Measurements from ENCODE around the gene DOHH. TPM values are rescaled to one million over a fixed set of nuclear protein-coding genes. Genes with fewer than 3 reads are reported as not detected.

The DOHH gene
- total RNA-seq, 1 experiment from 2014 or later: 53.9 TPM

DNA sequence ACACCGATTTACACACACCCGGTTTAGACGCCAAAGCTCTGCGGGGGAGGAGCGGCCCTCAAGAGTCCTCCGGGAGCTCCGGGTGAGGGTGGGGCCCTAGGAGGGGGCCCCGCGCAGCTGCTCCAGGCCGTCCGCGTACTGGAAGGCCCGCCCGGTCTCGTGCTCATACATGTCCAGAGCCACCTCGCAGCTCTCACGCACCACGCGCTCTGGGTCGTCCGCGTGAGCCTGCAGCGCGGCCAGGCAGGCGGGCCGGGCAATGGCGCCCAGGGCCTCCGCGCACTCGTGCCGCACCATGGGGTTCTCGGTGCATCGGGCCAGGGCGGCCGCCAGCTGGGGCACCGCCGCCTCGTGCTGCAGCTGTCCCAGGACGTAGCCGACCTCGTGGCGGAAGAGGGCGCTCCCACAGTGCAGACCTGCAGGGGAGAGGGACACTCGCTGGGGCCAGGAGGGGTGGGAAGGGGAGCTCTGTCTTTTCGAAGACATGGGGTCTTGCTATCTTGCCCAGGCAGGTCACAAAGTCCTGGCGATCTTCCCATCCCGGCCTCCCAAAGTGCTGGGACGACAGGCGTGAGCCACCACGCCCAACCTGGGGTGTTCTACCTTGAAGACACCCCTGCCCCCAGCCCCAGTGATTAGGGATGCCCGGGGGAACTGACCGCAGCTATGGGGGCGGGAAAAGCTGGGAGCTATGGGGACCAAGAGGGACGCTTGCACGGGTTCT is 8.9 kb downstream of the DOHH start:
- DNase-seq (ENCODE audit: low spot score): no peak
- in situ Hi-C loops (cut with HindIII; ENCODE audit: low sequenced_read_pairs): no loop called here

DNA sequence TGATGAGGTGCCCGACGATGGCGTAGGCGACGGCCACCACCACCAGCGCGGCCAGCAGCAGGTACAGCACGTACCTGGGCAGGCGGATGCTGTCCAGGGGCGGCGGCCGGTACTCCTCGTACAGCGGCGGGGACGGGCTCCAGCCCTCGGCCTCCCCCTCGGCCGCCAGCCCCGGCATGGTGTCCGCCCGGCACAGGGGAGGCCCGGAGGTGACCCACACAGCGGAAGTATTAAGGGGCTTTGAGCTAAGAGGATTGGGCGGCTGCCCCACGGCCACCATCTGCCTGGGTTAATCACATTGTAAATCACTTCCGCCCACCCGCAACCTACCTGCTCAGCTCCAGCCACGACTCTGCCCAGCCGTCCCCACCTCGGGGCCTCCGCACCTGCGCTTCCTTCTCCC is 17.2 kb downstream of the DOHH start, which contains the start of gene SMIM44:
Gene SMIM44 (minus strand): TSS at position 216 of the 403 bp plus-strand sequence. CDS start 38 bp downstream, at position 178.
- DNase-seq (ENCODE audit: low spot score): no peak
- in situ Hi-C loops (cut with HindIII; ENCODE audit: low sequenced_read_pairs): no loop called here

DNA sequence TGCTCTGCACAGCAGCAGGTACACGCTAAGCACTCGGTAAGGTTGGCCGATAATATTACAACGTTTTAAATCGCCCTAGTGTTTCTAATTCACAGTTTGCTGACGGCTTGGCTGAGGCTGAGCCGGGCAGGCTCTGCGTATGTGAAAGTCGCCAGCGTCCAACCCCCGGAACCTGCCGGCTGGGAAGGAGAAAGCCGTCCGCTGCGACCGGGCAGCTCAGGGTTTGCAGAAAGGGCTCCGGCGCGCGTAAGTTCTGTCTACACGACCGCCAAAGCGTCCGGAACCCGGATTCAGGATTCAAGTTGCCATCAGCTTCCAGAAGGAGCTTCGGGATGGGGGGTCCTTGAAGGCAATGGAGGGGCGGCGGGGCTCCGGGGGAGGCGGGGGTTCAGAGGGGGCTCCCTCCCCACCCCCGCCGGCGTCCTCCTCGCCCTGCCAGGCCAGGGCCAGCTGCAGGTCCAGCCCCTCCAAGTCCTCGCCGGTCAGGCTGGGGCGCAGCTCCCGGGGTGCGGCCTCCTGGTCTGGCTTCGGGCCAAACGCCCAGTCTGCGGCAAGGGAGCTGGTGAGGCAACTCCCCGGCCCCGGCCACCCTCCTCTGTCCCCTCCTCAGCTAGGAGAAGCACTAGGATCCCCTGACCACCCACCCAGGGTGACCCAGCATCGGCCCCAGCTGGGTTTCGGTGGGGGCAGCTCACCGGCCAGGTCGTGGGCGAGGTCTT is 17.8 kb downstream of the DOHH start:
- no peak for DNase-seq (ENCODE audit: low spot score)
- in situ Hi-C loops (cut with HindIII; ENCODE audit: low sequenced_read_pairs): no loop called here

DNA sequence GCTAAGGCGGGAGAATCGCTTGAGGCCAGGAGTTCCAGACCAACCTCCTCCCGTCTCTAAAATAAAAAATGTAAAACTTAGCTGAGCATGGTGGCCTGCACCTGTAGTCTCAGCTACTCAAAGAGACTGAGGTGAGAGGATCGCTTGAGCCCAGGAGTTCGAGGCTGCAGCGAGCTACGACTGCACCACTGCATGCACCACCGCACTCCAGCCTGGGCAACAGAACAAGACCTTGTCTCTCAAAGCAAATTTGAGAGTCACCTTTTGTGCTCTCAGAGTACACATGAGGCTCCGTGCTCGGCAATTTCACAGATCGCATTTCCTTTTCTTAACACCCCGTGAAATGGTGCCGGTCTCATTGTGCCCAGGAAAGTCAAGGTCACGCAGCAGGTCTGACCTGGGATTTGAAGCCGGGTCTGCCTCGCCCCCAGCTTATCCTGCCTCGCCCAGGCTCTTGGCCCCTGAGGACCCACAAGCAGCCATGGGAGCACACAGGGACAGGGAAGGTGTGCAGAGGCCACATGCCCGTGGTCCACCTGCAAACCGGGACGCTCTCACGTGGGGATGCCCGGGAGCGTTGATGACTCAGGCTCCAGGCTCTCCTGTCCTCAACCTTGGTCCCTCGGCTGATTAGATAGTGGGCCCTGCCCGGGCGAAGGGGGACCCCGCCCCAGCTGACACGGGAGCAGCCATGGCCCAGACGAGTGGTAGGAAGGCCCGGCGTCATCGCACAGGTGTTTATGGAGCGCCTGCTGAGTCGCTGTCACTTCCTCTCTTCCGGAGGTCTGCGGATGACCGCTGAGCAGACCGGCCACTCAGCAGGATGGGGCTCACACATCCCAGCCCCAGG is 19.0 kb downstream of the DOHH start:
- DNase-seq (ENCODE audit: low spot score): no peak

DNA sequence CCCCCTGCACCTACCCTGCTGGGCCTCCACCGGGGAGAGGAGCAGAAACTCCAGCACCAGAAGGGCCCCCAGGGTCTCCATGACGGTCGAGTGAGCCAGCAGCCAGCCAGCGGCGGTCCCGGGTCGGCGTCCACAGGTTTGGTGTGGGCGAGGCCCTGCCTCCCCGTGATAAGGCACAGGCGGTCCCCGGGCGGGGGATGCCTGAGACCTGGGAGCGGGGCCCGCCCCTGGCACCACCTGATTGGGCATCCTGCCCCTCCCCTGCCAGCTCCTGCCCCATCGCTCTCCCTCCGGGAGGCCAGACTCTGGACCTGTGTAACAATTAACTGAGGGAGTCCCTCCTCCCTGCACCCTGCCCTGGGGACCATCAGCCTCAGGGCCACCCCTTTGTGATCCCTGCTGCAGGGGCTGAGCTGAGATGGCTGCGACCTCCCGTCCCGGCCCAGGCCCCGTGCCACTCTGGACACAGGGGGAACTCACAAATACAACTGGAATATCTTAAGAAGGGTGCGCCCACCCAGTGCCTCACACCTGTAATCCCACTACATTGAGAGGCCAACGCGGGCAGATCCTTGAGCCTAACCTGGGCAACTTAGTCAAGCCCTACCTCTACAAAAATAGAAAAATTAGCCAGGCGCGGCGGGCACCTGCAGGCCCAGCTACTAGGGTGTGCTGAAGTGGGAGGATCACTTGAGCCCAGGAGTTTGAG is 19.9 kb downstream of the DOHH start, which contains the start of gene SMIM24:
Gene SMIM24 (minus strand): TSS at position 143 of the 709 bp plus-strand sequence. CDS start 62 bp downstream, at position 81.
- no peak for DNase-seq (ENCODE audit: low spot score)

More for the DNA sequence above, 19.0 kb downstream of the DOHH start:
- in situ Hi-C loops (cut with HindIII; ENCODE audit: low sequenced_read_pairs): no loop called here

DNA sequence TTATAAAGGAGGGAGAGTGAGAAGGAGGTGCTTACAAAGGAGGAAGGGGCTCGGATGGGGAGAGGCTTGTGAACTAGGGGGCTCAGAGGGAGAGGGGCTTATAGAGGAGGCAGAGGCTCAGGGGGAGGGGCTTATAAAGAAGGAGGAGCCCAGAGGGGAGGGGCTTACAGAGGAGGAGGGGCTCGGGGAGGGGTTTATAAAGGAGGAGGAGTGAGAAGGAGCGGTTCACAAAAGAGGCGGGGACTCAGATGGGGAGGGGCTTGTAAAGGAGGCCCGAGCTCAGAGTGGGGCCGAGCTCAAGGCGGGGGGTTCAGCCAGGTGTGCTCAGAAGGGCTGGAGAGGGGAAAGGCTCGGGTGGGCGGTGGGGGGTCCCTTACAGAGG is 20.6 kb downstream of the DOHH start:
- DNase-seq (ENCODE audit: low spot score): no peak
- in situ Hi-C loops (cut with HindIII; ENCODE audit: low sequenced_read_pairs): no loop called here

More for the DNA sequence above, 19.9 kb downstream of the DOHH start, which contains the start of gene SMIM24:
- in situ Hi-C loops (cut with HindIII; ENCODE audit: low sequenced_read_pairs): no loop called here

DNA sequence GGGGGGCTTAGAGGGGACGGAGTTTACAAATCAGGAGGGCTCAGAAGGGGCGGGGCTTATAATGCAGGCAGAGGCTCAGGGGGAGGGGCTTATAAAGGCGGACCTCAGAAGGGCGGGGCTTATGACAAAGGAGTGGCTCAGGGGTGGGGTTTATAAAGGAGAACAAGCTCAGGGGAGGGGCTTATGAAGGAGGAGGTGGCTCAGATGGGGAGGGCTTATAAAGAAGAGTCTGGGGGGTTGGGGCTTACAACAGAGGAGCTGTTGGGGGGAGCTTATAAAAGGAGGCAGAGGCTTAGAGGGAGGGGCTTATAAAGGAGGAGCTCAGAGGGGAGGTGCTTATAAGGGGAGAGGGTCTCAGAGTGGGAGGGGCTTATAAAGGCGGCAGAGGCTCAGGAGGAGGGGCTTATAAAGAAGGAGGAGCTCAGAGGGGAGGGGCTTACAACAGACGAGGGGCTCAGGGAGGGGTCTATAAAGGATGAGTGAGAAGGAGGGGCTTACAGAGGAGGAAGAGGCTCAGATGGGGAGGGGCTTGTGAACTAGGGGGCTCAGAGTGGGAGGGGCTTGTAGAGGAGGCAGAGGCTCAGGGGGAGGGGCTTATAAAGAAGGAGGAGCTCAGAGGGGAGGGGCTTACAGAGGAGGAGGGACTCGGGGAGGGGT is 21.2 kb downstream of the DOHH start:
- no peak for DNase-seq (ENCODE audit: low spot score)
- in situ Hi-C loops (cut with HindIII; ENCODE audit: low sequenced_read_pairs): no loop called here

DNA sequence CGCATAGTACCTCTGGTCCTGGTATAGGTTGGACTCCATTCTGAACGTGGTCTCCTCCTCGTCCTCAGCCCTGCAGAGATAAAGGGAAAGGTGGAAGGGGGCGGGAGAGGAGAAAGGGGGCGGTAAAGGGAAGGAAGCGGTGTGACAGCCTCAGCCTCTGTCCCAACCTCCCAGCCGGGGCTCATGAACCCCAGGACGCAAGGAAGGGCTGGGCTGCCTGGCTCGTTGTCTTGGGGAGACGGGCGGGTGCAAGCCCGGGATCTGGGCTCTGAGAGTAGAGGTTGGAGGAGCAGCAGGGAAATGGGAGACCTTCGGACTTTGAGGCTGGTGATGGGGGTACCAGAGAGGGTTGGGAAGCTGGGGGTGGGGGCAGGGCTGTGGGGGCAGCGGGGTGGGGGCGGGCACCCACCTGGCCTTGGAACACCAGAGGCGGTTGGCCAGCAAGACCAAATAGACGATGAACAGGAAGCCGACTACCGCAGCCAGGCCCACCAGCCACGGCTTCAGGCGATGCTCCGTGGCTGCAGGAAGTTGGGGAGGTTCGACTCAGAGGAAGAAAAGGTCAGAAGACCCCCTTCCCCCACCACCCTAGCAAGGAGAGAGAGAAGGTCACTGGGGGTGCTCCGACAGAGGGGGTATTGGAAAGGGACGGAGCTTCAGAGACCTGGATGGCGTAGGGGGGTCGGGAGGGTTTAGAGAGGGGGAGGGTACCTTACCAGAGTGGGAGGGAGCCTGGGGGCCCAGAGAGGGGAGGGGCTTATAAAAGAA is 21.9 kb downstream of the DOHH start:
- no peak for DNase-seq (ENCODE audit: low spot score)

DNA sequence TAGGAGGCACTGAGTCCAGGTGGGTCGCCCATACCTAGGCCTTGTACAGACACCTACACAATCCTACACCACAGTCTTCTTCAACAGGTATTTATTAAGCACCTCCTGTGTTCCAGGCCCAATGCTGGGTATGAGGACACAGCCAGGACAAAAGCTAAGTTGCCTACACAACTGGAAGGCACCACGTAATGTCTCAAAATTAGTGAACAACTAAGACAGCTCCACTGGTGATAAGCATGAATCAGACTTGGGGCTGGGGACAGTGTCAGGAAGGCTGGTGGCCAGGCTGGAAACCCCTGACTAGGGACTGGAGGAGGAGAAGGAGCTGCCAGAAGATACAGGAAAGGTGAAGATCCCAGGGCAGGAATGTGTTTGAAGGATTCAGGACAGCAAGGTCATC is 22.5 kb downstream of the DOHH start:
- in situ Hi-C loops (cut with HindIII; ENCODE audit: low sequenced_read_pairs): no loop called here
- no peak for DNase-seq (ENCODE audit: low spot score)

More for the DNA sequence above, 21.9 kb downstream of the DOHH start:
- in situ Hi-C loops (cut with HindIII; ENCODE audit: low sequenced_read_pairs): no loop called here

DNA sequence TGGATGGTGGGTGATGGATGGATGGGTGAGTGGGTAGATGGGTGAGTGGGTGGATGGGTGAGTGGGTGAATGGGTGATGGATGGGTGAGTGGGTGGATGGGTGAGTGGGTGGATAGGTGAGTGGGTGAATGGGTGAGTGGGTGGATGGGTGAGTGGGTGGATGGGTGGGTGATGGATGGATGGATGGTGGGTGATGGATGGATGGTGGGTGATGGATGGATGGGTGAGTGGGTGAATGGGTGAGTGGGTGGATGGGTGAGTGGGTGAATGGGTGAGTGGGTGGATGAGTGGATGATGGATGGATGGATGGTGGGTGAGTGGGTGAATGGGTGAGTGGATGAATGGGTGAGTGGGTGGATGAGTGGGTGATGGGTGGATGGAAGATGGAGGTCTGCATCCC is 23.0 kb downstream of the DOHH start:
- DNase-seq (ENCODE audit: low spot score): no peak
- in situ Hi-C loops (cut with HindIII; ENCODE audit: low sequenced_read_pairs): no loop called here

DNA sequence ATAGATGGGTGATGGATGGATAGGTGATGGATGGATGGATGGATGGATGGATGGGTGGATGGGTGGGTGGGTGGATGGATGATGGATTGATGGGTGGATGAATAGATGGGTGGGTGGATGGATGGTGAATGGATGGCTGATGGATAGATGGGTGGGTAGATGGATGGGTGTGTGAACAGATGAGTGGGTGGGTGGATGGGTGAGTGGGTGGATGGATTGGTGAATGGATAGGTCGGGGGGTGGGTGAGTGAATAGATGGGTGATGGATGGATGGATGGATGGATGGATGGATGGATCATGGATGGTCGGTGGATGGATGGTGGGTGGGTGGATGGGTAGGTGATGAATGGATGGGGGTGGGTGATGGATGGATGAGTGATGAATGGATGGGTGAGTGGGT is 23.6 kb downstream of the DOHH start:
- in situ Hi-C loops (cut with HindIII; ENCODE audit: low sequenced_read_pairs): no loop called here
- DNase-seq (ENCODE audit: low spot score): no peak

DNA sequence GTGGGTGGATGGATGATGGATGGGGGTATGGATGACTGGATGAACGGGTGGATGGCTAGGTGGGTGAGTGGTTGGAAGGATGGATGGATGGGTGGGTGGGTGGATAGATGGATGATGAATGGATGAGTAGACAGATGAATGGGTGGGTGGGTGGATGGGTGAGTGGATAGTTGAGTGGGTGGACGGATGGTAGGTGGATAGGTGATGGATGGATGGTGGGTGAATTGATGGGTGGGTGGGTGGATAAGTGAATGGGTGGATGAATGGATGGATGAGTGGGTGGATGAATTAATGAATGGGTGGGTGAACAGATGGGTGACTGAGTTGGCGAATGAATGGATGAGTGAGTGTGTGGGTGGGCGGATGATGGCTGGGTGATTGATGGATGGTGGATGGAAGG is 25.0 kb downstream of the DOHH start:
- in situ Hi-C loops (cut with HindIII; ENCODE audit: low sequenced_read_pairs): no loop called here
- DNase-seq (ENCODE audit: low spot score): no peak

DNA sequence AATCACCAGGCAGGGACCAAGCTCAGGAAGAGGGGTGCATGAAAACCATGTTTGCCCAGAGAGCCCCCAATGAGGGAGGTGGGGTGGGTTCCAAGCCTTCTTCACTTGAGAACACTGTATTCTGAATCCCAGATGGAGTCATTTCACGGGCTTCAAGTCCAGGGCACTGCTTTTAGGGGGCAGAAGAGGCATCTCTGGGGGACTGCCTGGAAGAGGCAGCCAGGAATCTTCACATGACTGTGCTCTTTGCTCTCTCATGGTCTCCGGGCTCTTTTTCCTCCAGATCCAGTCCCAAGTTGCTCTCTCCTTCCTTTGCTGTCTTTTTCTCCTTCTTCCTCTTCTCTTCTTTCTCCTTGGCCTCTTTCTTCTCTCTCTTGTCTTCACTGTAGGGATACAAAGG is 25.9 kb downstream of the DOHH start:
- no peak for DNase-seq (ENCODE audit: low spot score)
- in situ Hi-C loops (cut with HindIII; ENCODE audit: low sequenced_read_pairs): no loop called here

DNA sequence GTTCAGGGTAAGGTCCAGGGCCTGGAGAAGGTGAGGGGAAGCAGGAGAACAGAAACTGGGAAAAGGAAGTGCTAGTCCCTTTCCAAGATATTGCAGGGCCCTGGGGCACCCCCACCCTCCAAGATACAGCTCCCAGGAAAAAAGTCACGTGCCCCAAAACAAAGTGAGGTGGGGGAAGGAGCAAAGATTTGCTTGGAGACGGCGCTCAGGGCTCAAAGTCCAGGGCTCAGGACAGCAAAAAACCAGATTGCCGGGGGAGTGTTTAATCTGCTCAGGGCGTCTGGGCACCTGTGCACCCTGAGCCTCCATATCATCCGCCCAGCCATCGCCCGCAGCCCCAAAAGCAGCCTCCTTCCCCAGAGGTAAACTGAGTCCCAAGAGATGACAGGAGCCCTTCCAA is 26.5 kb downstream of the DOHH start:
- in situ Hi-C loops (cut with HindIII; ENCODE audit: low sequenced_read_pairs): no loop called here
- no peak for DNase-seq (ENCODE audit: low spot score)

DNA sequence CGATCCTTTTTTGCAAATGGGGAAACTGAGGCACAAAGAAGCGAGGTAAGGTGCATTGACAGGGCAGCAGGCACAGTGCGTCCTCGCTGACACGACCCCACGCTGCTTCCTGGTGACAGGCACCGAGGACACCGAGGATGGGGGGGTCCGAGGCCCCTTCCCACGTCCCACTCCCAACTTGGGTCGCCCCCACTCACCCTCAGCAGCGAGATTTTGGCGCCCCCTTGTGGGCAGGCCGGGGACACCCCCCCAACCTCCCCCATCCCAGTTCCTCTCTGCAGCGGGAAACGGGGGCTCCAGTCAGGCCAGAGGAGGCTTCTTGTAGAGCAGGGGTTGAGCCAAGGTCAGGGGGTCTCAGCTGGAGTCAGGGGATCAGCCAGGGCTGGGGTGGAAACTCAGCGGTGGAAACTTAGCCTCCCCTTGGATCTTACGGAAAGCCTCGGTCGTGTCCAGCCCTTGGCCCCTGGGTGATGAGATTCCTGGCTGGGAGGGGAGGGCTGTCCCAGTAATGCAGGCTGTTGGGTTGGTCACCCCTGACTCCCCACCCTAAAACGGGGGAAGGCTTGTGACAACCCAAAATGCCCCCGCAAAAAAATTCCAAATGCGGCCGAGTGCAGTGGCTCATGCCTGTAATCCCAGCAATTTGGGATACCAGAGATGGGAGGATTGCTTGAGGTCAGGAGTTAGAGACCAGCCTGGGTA is 28.4 kb downstream of the DOHH start:
- DNase-seq (ENCODE audit: low spot score): no peak
- in situ Hi-C loops (cut with HindIII; ENCODE audit: low sequenced_read_pairs): no loop called here

DNA sequence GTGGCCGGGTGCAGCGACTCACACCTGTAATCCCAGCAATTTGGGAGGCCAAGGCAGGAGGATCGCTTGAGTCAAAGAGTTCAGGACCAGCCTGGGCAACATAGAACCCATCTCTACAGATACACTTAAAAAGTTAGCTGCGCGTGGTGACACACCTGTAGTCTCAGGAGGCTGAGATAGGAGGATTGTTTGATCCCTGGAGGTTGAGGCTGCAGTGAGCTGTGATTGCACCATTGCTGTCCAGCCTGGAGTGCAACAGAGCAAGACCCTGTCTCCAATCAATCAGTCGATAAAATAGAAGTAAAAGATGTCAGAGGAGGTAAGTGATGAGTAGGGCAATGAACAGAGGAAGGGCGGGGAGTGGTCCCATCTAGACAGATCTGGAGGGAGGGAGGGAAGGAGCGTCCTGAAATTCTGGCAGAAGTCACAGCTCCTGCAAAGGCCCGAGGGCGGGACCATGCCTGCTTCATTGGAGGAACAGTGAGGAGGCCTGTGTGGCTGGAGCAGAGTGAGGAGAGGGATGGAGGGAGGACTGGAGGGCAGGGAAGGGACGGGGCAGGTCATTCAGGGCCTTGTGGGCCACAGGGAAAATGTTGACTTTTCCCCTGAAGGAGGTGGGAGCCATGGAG is 29.9 kb downstream of the DOHH start:
- DNase-seq (ENCODE audit: low spot score): no peak
- in situ Hi-C loops (cut with HindIII; ENCODE audit: low sequenced_read_pairs): no loop called here
